Neural crest cell (in vitro differentiated cells): ENCODE measurements around the gene ACSS2. TPM values are rescaled to one million over a fixed set of nuclear protein-coding genes. Genes with fewer than 3 reads are reported as not detected.

Experiments
- DNase-seq: peaks from one replicate; pipeline ENCODE4 v3.0.0; 2021; ENCODE audit warnings: low read depth, mixed read lengths, low spot score
- H3K27ac Mint-ChIP-seq: one replicate; pipeline ENCODE4 v1.8.0; 2021; ENCODE audit warnings: mild to moderate bottlenecking, mixed read lengths; ENCODE audit not compliant: unreplicated experiment
- H3K27me3 Mint-ChIP-seq: 2 replicates; pipeline ENCODE4 v1.8.0; 2021; ENCODE audit warnings: low read depth, mild to moderate bottlenecking, mixed read lengths
- H3K36me3 Mint-ChIP-seq: 2 replicates; pipeline ENCODE4 v1.8.0; 2021; ENCODE audit warnings: low read depth, mild to moderate bottlenecking, mixed read lengths
- H3K4me1 Mint-ChIP-seq: 2 replicates; pipeline ENCODE4 v1.8.0; 2021; ENCODE audit warnings: mixed read lengths
- H3K4me3 Mint-ChIP-seq: one replicate; pipeline ENCODE4 v1.8.0; 2021; ENCODE audit warnings: mild to moderate bottlenecking, mixed read lengths
- H3K9me3 Mint-ChIP-seq: 2 replicates; pipeline ENCODE4 v1.8.0; 2021; ENCODE audit warnings: mixed read lengths
- total RNA-seq: library from RNA; stranded (reverse); gene quantifications from 2 replicates; pipeline ENCODE4 v1.2.1, GENCODE V29; 2021
- TF ChIP-seq, protein P1 (sequence below): fragments of 200-600 bp; sonication (generic); conservative IDR thresholded peaks from 2 replicates; pipeline ENCODE4 v1.5.0; 2021; ENCODE audit warnings: antibody characterized with exemption, mild to moderate bottlenecking

Gene ACSS2
- total RNA-seq, 1 donor from 2014 or later, result 90.9 TPM

GRCh38 chr20:34945315-34946077 lies 69.1 kb downstream of the ACSS2 start:
- H3K4me1 Mint-ChIP-seq, result no peaks in the 10 kb centered on the region
- no peak overlapping the region for H3K4me3 Mint-ChIP-seq
- H3K27ac Mint-ChIP-seq, result no peak overlapping the region
- no peak for DNase-seq
- peaks cover 8% of the 10 kb centered on the region for H3K36me3 Mint-ChIP-seq
- H3K27me3 Mint-ChIP-seq, result no peaks in the 10 kb centered on the region
- no peaks in the 10 kb centered on the region for H3K9me3 Mint-ChIP-seq
- TF ChIP-seq, protein P1, sequence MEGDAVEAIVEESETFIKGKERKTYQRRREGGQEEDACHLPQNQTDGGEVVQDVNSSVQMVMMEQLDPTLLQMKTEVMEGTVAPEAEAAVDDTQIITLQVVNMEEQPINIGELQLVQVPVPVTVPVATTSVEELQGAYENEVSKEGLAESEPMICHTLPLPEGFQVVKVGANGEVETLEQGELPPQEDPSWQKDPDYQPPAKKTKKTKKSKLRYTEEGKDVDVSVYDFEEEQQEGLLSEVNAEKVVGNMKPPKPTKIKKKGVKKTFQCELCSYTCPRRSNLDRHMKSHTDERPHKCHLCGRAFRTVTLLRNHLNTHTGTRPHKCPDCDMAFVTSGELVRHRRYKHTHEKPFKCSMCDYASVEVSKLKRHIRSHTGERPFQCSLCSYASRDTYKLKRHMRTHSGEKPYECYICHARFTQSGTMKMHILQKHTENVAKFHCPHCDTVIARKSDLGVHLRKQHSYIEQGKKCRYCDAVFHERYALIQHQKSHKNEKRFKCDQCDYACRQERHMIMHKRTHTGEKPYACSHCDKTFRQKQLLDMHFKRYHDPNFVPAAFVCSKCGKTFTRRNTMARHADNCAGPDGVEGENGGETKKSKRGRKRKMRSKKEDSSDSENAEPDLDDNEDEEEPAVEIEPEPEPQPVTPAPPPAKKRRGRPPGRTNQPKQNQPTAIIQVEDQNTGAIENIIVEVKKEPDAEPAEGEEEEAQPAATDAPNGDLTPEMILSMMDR, result no peak

- no peak overlapping the region for H3K27ac Mint-ChIP-seq
- no peaks in the 10 kb centered on the region for H3K27me3 Mint-ChIP-seq
- no peaks in the 10 kb centered on the region for H3K9me3 Mint-ChIP-seq
Observed at GRCh38 chr20:34946661-34947060, 70.2 kb downstream of the ACSS2 start.

GRCh38 chr20:34947336-34947735 lies 70.9 kb downstream of the ACSS2 start:
- Mint-ChIP-seq H3K9me3 (no peaks in the 10 kb centered on the region), H3K4me1 (peaks cover 7% of the 10 kb centered on the region), H3K4me3 (no peak overlapping the region), H3K27me3 (no peaks in the 10 kb centered on the region), H3K27ac (no peak overlapping the region), H3K36me3 (peaks cover 5% of the 10 kb centered on the region)
- DNase-seq, result no peak
- TF ChIP-seq, protein P1, result no peak

More at GRCh38 chr20:34946661-34947060, 70.2 kb downstream of the ACSS2 start:
- H3K4me1 Mint-ChIP-seq, result peaks cover 3% of the 10 kb centered on the region
- TF ChIP-seq, protein P1, result no peak
- H3K36me3 Mint-ChIP-seq, result peaks cover 5% of the 10 kb centered on the region
- no peak overlapping the region for H3K4me3 Mint-ChIP-seq
- DNase-seq, result no peak

GRCh38 chr20:34948030-34948429 lies 71.6 kb downstream of the ACSS2 start:
- H3K4me1 Mint-ChIP-seq, result peaks cover 7% of the 10 kb centered on the region
- no peak for DNase-seq
- no peak overlapping the region for H3K27ac Mint-ChIP-seq
- TF ChIP-seq, protein P1, result no peak
- H3K27me3 Mint-ChIP-seq, result no peaks in the 10 kb centered on the region
- H3K9me3 Mint-ChIP-seq, result no peaks in the 10 kb centered on the region
- no peak overlapping the region for H3K4me3 Mint-ChIP-seq
- H3K36me3 Mint-ChIP-seq, result peaks cover 5% of the 10 kb centered on the region

DNA sequence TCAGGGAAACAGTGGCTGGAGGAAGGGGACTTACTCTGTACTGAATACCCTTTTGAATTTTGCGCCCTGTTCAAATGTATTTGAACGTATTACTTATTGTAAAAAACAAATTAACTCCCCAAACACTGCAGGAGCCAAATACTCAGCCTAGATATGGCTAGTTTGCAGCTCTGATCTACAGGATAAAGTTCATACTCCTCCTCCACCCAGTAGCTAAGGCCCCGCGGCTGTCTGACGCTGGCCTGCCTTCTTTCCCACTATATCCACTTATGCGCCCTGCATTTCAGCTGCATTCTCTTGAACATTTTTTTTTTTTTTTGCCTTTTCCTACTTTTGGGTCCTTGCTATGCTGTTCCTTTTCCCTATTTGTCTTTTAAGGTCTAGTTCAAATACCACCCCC lies 72.7 kb downstream of the ACSS2 start:
- no peak for DNase-seq
- Mint-ChIP-seq H3K4me1 (peaks cover 11% of the 10 kb centered on the region), H3K36me3 (no peaks in the 10 kb centered on the region), H3K9me3 (no peaks in the 10 kb centered on the region), H3K4me3 (no peak overlapping the region), H3K27me3 (no peaks in the 10 kb centered on the region), H3K27ac (no peak overlapping the region)
- TF ChIP-seq, protein P1, result no peak
